ENCODE results near the gene NDE1. TPM values are rescaled to one million over a fixed set of nuclear protein-coding genes. Genes with fewer than 3 reads are reported as not detected.

The NDE1 gene
- total and polyA plus RNA-seq, 2 of the 8 experiments (the other 6 are each of a cell fraction or from before 2014, with no cell fraction given): 13.3 to 41.3 TPM

DNA sequence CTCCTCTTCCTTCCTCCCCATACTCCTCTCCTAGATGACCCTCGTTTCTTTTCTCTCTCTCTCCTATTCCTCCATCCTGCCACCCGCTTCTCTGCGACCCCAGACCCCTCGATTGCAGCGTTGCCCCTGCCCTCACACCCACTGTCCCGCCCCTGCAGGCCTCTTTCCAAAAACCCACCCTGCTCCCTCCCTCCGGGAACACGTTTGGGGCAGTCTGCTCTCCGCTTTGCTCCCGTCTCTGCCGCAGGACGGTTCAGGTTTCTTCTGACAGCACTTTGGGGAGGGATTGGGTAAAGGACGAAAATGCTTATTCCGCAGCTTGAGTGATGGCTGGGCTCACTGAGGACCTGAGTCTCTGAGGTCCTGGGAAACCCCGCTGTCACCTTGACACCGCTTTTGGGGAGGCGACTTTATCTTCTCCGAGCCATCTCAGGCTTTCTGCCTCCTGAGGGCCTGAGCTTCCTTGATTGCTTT lies 690 bp downstream of the NDE1 start:
- Histone ChIP-seq H3K23ac (ENCODE audit: insufficient read length) (no peak overlapping the region), H3K23me2 (ENCODE audit: low read depth, low read length) (peaks cover 6% of the 10 kb centered on the region), H3K27ac (ENCODE audit: low read depth, low read length) (no peak overlapping the region), H3K4ac (replicated peaks; ENCODE audit: insufficient read length, low read depth, low read length) (no peak overlapping the region), H4K5ac (ENCODE audit: insufficient read length, low read depth, low read length) (no peak overlapping the region), H2BK12ac (ENCODE audit: low read depth, low read length) (no peak overlapping the region), H4K20me1 (replicated peaks in 1 of 2; ENCODE audit: control insufficient read depth in 1 of 2, insufficient read depth in 2 of 2, low read length in 2 of 2) (peaks cover 1 to 3% of the 10 kb centered on the region in 2 experiments), H2AK5ac (ENCODE audit: low read depth, low read length) (no peak overlapping the region), H3K4me1 (replicated peaks in 1 of 4; ENCODE audit: control insufficient read depth in 3 of 4, insufficient read depth in 4 of 4, low read length in 3 of 4) (peaks cover 0 to 3% (median 1%) of the 10 kb centered on the region in 4 experiments; a peak in 2 of 7 replicates), H2BK120ac (replicated peaks; ENCODE audit: low read depth, low read length) (no peak overlapping the region), H3K4me2 (ENCODE audit: insufficient read depth in 1 of 2, low read depth in 2 of 2, low read length in 2 of 2) (peak overlapping the region; percentile 86 to 96), H3K9ac (replicated peaks in 1 of 4; ENCODE audit: extremely low read depth in 1 of 4, low read depth in 3 of 4, low read length in 3 of 4) (peak overlapping the region in 1 of 4 experiments; percentile 1; a peak in 2 of 7 replicates), H2AFZ (ENCODE audit: low read length) (no peak overlapping the region), H3K18ac (ENCODE audit: extremely low read depth, low read length) (no peak overlapping the region), H2BK15ac (ENCODE audit: low read length) (no peak overlapping the region), H3K79me1 (ENCODE audit: low read depth, low read length) (peaks cover 3% of the 10 kb centered on the region; the same call in 1 of the 2 replicates), H3K56ac (replicated peaks; ENCODE audit: insufficient read length, low read depth, low read length) (no peak overlapping the region), H3K36me3 (ENCODE audit: control insufficient read depth in 2 of 4, insufficient read depth in 4 of 4, low read length in 3 of 4) (no peaks in the 10 kb centered on the region), H4K8ac (ENCODE audit: extremely low read depth, insufficient read depth, low read length) (no peak overlapping the region), H3K4me3 (ENCODE audit: extremely low read depth in 1 of 4, insufficient read depth in 2 of 4, low read depth in 3 of 4, low read length in 4 of 4) (peak overlapping the region; percentile 80 to 97 (median 84)), H2BK20ac (ENCODE audit: low read length) (no peak overlapping the region), H2BK5ac (ENCODE audit: low read depth, low read length) (no peak overlapping the region), H3K27me3 (replicated peaks in 1 of 4; ENCODE audit: control insufficient read depth in 3 of 4, extremely low read depth in 1 of 4, insufficient read depth in 3 of 4, low read length in 3 of 4) (no peaks in the 10 kb centered on the region), H3K14ac (ENCODE audit: insufficient read length) (no peak overlapping the region), H3K79me2 (ENCODE audit: control insufficient read depth in 1 of 2, insufficient read depth in 2 of 2, low read length in 2 of 2) (peaks cover 0 to 22% of the 10 kb centered on the region in 2 experiments; a peak in 3 of 4 replicates), H3K9me3 (ENCODE audit: insufficient read depth in 2 of 2, low read depth in 1 of 2, low read length in 1 of 2) (no peaks in the 10 kb centered on the region), H4K91ac (replicated peaks; ENCODE audit: insufficient read length, low read length) (no peak overlapping the region)
- CTCF ChIA-PET (ENCODE audit: partially characterized antibody): no interaction called here
- FAIRE-seq (no peak), DNase-seq (ENCODE audit: low read depth in 1 of 2, low spot score in 2 of 2) (no peak)
- 1% methylated on average over 12 of the region's 18 CpGs; no CpG with 5 or more reads in 1 of the 2 experiments for WGBS, 2 experiments (ENCODE audit: extremely low coverage in 1 of 2, insufficient coverage in 1 of 2, insufficient read length in 1 of 2, insufficient replicate concordance in 2 of 2, low coverage in 1 of 2, low lambda C conversion rate in 2 of 2, missing lambda C conversion rate in 1 of 2)
- POLR2A ChIA-PET (ENCODE audit: partially characterized antibody): interaction anchor here (0.6 to 0.7 kb wide), 2 partner anchors 8 to 14 kb away, joined by 3 to 4 read pairs; partner anchors contain the start of gene MARF1
- no peak for TF ChIP-seq RFX5 (IDR thresholded peaks at IDR 0.05; ENCODE audit: borderline replicate concordance, low read depth, low read length)
- TF ChIP-seq SIN3A (conservative IDR thresholded peaks at IDR 0.05 in 1 of 2, IDR thresholded peaks at IDR 0.05 in 1 of 2; ENCODE audit: low read depth in 1 of 2, low read length in 2 of 2): peak in 1 of 2 experiments; percentile 67; a peak in 1 of 4 replicates
- TF ChIP-seq, protein P1, sequence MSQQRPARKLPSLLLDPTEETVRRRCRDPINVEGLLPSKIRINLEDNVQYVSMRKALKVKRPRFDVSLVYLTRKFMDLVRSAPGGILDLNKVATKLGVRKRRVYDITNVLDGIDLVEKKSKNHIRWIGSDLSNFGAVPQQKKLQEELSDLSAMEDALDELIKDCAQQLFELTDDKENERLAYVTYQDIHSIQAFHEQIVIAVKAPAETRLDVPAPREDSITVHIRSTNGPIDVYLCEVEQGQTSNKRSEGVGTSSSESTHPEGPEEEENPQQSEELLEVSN (IDR thresholded peaks at IDR 0.05): no peak
- TF ChIP-seq RBBP5 (IDR thresholded peaks at IDR 0.05; ENCODE audit: borderline replicate concordance, low read depth, low read length): peak; percentile 51
- TF ChIP-seq RNF2 (IDR thresholded peaks at IDR 0.05; ENCODE audit: borderline replicate concordance, low read depth, low read length, missing control alignments, poor library complexity, severe bottlenecking): no peak
- TF ChIP-seq CTBP2 (IDR thresholded peaks at IDR 0.05; ENCODE audit: borderline replicate concordance, insufficient read depth, insufficient read length, low read length): peak; percentile 71
- peak; percentile 46; the same call in 1 of the 2 replicates for TF ChIP-seq EGR1 (IDR thresholded peaks at IDR 0.05; ENCODE audit: borderline replicate concordance, low read depth, low read length)
- peak; percentile 88 for TF ChIP-seq SAP30 (IDR thresholded peaks at IDR 0.05; ENCODE audit: insufficient read depth, insufficient replicate concordance, low read length)
- TF ChIP-seq ASH2L (IDR thresholded peaks at IDR 0.05; ENCODE audit: low read length): peak; percentile 97
- peak; percentile 34 for TF ChIP-seq TAF7 (optimal IDR thresholded peaks at IDR 0.05; ENCODE audit: borderline replicate concordance, low read depth, low read length)
- TF ChIP-seq SP1 (IDR thresholded peaks at IDR 0.05; ENCODE audit: low read depth, low read length): no peak

All from H1 (cell line).